Activated naive CD4-positive, alpha-beta T cell treated with anti-CD3 and anti-CD28 coated beads, Interleukin-2, amount 10 ng/mL, durations not matched to agents 5 hours and 36 hours (primary cell): Measurements from ENCODE around the gene BEX4. TPM values are rescaled to one million over a fixed set of nuclear protein-coding genes. Genes with fewer than 3 reads are reported as not detected.

Experiments used
- total RNA-seq, 2 experiments: library from RNA; stranded (reverse); gene quantifications; one replicate each; pipeline ENCODE4 v1.2.3, GENCODE V29; 2021

The BEX4 gene, protein sequence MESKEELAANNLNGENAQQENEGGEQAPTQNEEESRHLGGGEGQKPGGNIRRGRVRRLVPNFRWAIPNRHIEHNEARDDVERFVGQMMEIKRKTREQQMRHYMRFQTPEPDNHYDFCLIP
- total RNA-seq = 10 to 100 TPM; 21.1 to 22.7 TPM

GRCh38 chrX:103214870-103215424 is at the start of gene BEX4:
TSS of gene BEX4 (plus strand) at chrX:103215108. CDS start at chrX:103216154, 1,046 bp downstream.

DNA sequence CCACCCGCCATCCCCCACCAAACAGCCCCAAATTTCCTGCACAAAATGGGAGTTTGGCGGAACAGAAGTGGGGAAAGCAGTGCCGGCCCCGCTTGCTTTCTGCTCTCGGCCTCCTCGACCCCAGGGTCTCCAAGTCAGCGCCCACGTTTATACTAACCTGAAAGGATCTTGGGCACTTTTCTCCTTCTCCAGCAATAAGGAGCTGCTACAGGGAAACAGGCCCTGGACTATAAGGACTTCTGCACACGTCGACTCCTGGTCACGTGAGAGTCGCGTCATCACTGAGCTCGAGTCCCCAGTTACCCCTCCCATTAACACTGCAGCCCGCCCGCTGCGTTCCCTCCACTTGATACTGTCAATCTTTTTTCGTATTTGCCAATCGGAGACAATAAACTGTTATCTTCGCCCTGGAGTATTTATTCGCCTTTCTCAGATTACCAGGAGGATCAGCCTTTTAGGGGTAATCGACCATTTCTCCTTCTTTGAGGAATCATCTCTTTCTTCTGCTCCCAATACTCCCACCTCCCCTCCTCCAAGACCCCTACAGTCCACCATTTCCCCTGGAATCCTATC is 40.1 kb downstream of the BEX4 start, which contains the start of gene TCEAL8:
TSS of gene TCEAL8 (minus strand) at position 235 of the 573 bp plus-strand sequence. CDS start 1,176 bp downstream, outside the sequence.

Other genes starting within 250 kb of the BEX4 start
- gene BEX1, start 150.9 kb upstream of the BEX4 start, total RNA-seq = not detected
- not detected for gene NXF3, start 122.0 kb upstream of the BEX4 start, total RNA-seq
- gene TCEAL8, start 40.0 kb downstream of the BEX4 start, total RNA-seq = 10 to 100 TPM; 42.1 to 45.9 TPM
- gene TCEAL5, start 61.6 kb downstream of the BEX4 start, total RNA-seq = not detected
- gene BEX2, start 95.9 kb downstream of the BEX4 start, total RNA-seq = 10 to 100 TPM; 19.6 to 20.2 TPM
- gene TCEAL7, start 115.1 kb downstream of the BEX4 start, total RNA-seq = not detected
- 1 to 10 TPM; 1.4 to 1.6 TPM for gene TCEAL9, start 141.4 kb downstream of the BEX4 start, total RNA-seq
- 10 to 100 TPM; 27.2 to 28.5 TPM for gene BEX3, start 161.4 kb downstream of the BEX4 start, total RNA-seq